Measurements from ENCODE around the gene WDR48. TPM values are rescaled to one million over a fixed set of nuclear protein-coding genes. Genes with fewer than 3 reads are reported as not detected.

The WDR48 gene
- total RNA-seq, 2 experiments from 2014 or later = 81.2 to 88.6 TPM

DNA sequence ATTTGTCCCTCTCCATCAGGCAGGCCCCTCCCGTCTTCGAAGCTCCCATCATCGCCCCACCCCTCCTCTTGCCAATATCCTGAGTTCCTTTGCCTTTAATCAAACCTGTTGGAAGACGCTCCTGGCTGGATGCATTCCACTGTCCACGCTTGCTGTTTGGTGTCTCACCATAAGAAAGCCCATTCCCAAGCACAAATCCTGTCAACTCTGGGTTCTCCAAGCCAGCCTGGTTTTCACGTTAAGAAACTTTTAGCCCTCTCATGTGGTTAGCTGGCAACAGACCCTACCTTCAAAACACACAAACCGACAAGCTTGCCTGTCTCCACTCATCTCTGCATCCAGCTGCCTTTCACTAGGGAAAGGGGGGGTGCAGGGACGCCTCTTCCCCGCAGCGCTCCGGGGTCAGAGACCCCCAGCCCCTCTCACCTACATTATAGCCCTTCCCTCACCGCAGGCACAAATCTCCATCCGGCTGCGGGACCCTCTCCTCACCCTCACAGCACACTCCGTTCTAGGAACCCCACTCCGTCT lies 54.5 kb downstream of the WDR48 start:
- H3K27ac Mint-ChIP-seq = peak overlapping the region; percentile 61
- Histone ChIP-seq H3K4me3 (ENCODE audit: low read length) (peak overlapping the region; percentile 96), H3K9me3 (ENCODE audit: control insufficient read depth in 1 of 2, insufficient read depth in 1 of 2, low read length in 2 of 2) (no peaks in the 10 kb centered on the region), H3K36me3 (ENCODE audit: insufficient read depth, low read length) (peaks cover 6% of the 10 kb centered on the region), H3K27ac (ENCODE audit: low read depth in 1 of 2, low read length in 2 of 2) (peak overlapping the region in 1 of 2 donors; percentile 56), H3K4me1 (ENCODE audit: insufficient read depth, low read length) (peaks cover 58% of the 10 kb centered on the region), H3K27me3 (ENCODE audit: control insufficient read depth in 1 of 2, insufficient read depth in 2 of 2, low read length in 2 of 2) (no peaks in the 10 kb centered on the region)
- ChIA-PET CTCF (interaction anchor here (1.1 to 4.8 kb wide), 2 partner anchors 182 to 185 kb away, joined by 5 to 24 read pairs; no protein-coding TSS in a partner anchor), POLR2A (interaction anchor here (0.8 to 1.4 kb wide), 3 partner anchors 67 to 182 kb away, joined by 3 read pairs; no protein-coding TSS in a partner anchor)
- intact Hi-C loops (cut with DNase I, micrococcal nuclease) = loop anchor here in 1 of 2 experiments (2.0 to 5.0 kb wide), 2 partner anchors 76 to 276 kb away; partner anchors contain the start of gene SLC25A38
- DNase-seq (no peak), ATAC-seq (ENCODE audit: poor library complexity) (no peak)
- H3K9me3 Mint-ChIP-seq = no peaks in the 10 kb centered on the region
- no peaks in the 10 kb centered on the region for H3K27me3 Mint-ChIP-seq
- TF ChIP-seq, protein P1, sequence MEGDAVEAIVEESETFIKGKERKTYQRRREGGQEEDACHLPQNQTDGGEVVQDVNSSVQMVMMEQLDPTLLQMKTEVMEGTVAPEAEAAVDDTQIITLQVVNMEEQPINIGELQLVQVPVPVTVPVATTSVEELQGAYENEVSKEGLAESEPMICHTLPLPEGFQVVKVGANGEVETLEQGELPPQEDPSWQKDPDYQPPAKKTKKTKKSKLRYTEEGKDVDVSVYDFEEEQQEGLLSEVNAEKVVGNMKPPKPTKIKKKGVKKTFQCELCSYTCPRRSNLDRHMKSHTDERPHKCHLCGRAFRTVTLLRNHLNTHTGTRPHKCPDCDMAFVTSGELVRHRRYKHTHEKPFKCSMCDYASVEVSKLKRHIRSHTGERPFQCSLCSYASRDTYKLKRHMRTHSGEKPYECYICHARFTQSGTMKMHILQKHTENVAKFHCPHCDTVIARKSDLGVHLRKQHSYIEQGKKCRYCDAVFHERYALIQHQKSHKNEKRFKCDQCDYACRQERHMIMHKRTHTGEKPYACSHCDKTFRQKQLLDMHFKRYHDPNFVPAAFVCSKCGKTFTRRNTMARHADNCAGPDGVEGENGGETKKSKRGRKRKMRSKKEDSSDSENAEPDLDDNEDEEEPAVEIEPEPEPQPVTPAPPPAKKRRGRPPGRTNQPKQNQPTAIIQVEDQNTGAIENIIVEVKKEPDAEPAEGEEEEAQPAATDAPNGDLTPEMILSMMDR (IDR thresholded peaks at IDR 0.05) = no peak
- H3K4me3 Mint-ChIP-seq = peak overlapping the region; percentile 83
- peaks cover 10% of the 10 kb centered on the region for H3K36me3 Mint-ChIP-seq (ENCODE audit: low read depth)
- peaks cover 60% of the 10 kb centered on the region for H3K4me1 Mint-ChIP-seq (ENCODE audit: low read depth)

DNA sequence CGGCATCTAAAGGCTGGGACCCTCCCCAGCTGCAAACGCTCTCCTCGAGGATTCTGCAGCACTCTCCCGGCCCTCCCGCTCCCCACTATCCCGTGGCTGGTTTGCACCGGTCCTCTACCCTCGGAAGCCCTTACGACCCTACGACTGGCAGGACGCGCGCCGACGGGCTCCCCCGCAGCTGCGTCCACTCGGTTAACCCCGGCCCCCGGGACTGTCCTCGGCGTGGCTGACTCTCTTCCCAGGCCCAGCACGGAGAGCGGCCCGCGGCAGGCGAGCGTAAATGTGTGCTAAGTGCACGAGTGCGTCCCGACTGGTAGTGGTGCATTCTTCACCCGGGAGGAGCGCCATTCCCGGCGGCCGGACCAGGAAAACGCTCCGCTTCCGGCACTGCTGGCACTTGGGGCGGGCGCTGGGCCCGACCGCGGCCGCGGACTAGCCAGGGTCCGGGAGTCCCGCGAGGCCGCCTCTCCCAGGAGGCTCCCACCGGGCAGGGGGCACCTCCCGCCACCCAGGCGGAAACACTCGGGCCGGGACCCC lies 55.1 kb downstream of the WDR48 start:
- Mint-ChIP-seq H3K9me3 (no peaks in the 10 kb centered on the region), H3K4me1 (ENCODE audit: low read depth) (peaks cover 57% of the 10 kb centered on the region), H3K4me3 (peak overlapping the region; percentile 83), H3K27ac (peak overlapping the region; percentile 61), H3K27me3 (no peaks in the 10 kb centered on the region), H3K36me3 (ENCODE audit: low read depth) (peaks cover 10% of the 10 kb centered on the region)
- peaks cover 6% of the 10 kb centered on the region for H3K36me3 ChIP-seq (ENCODE audit: insufficient read depth, low read length)
- ChIA-PET CTCF (interaction anchor here (1.1 to 4.8 kb wide), 2 partner anchors 181 kb away, joined by 4 to 24 read pairs; no protein-coding TSS in a partner anchor), POLR2A (interaction anchor here (1.4 to 2.2 kb wide), 2 partner anchors 40 to 181 kb away, joined by 3 to 10 read pairs; no protein-coding TSS in a partner anchor)
- TF ChIP-seq, protein P1 (IDR thresholded peaks at IDR 0.05) = no peak
- peaks cover 56% of the 10 kb centered on the region for H3K4me1 ChIP-seq (ENCODE audit: insufficient read depth, low read length)
- intact Hi-C loops (cut with DNase I, micrococcal nuclease) = loop anchor here in 1 of 2 experiments (2.0 to 5.0 kb wide), 2 partner anchors 76 to 275 kb away; partner anchors contain the start of gene SLC25A38
- peak in 1 of 14 experiments; percentile 40 for DNase-seq
- H3K27me3 ChIP-seq (ENCODE audit: control insufficient read depth in 1 of 2, insufficient read depth in 2 of 2, low read length in 2 of 2) = no peaks in the 10 kb centered on the region
- ATAC-seq (ENCODE audit: poor library complexity) = peak; percentile 2
- peak overlapping the region; percentile 96 for H3K4me3 ChIP-seq (ENCODE audit: low read length)
- H3K27ac ChIP-seq (ENCODE audit: low read depth in 1 of 2, low read length in 2 of 2) = peak overlapping the region in 1 of 2 donors; percentile 56
- H3K9me3 ChIP-seq (ENCODE audit: control insufficient read depth in 1 of 2, insufficient read depth in 1 of 2, low read length in 2 of 2) = no peaks in the 10 kb centered on the region

DNA sequence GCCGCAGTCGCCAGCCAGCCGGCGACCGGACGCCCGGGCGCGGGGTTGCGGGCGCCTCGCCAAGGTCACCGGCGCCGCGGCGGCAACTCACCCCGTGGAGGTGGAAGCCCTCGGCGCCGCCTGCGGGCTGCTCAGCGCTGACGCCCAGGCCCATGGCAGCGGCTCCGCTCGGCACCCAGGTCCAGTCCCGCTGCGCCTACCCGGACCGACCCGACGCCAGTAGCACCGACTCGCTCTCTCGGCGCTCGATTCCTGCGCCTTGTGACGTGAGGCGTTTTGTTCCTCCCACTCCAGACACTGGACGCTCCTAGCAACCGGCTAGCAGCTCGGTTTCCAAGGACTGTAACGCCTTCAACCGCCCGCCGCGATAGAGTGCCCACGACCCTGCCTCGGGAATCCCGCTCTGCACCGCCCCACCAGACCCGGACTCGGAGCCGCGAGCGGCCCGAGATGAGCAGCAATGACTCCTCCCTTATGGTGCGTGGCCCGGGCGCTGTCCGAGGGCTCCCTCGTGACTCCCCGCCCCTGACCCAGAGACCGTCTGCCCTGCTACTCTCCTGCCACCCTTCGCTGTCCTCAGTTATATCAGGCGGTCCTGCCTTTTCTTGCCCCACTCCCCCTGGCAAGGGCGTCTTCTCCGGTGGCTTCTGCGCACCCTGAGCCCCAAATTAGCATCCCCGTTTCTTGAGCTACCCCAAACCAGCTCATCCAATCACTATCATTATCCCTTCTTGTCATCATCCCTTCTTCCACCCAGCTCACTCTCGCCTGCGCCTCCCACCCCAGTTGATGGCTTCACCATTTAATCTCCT lies 55.8 kb downstream of the WDR48 start, which contains the start of the genes GORASP1 and TTC21A:
GORASP1 (minus strand) TSS at position 240 of the 812 bp plus-strand sequence; CDS start at position 154, 86 bp downstream.
TTC21A (plus strand) TSS at position 293 of the 812 bp plus-strand sequence; CDS start at position 451, 158 bp downstream.
- ChIA-PET CTCF (interaction anchor here (1.0 to 2.3 kb wide), 3 partner anchors 19 to 181 kb away, joined by 3 to 9 read pairs (median 4); no protein-coding TSS in a partner anchor), POLR2A (interaction anchor here (0.5 to 2.2 kb wide), 5 partner anchors 9 to 181 kb away, joined by 3 to 10 read pairs (median 4); no protein-coding TSS in a partner anchor)
- Histone ChIP-seq H3K27ac (ENCODE audit: low read depth in 1 of 2, low read length in 2 of 2) (peak within 1 kb of the TSS; percentile 56 to 57), H3K9me3 (ENCODE audit: control insufficient read depth in 1 of 2, insufficient read depth in 1 of 2, low read length in 2 of 2) (no peaks in the 10 kb centered on the region), H3K36me3 (ENCODE audit: insufficient read depth, low read length) (peaks cover 2% of the 10 kb centered on the region), H3K4me1 (ENCODE audit: insufficient read depth, low read length) (peaks cover 54% of the 10 kb centered on the region), H3K4me3 (ENCODE audit: low read length) (peak within 1 kb of the TSS; percentile 96), H3K27me3 (ENCODE audit: control insufficient read depth in 1 of 2, insufficient read depth in 2 of 2, low read length in 2 of 2) (no peaks in the 10 kb centered on the region)
- TF ChIP-seq, protein P1 (IDR thresholded peaks at IDR 0.05) = no peak
- DNase-seq = peak in 13 of 14 experiments; percentile 33 to 84 (median 62)
- intact Hi-C loops (cut with DNase I, micrococcal nuclease) = loop anchor here in 1 of 2 experiments (2.0 to 5.0 kb wide), 2 partner anchors 75 to 275 kb away; partner anchors contain the start of gene SLC25A38
- H3K27me3 Mint-ChIP-seq = no peaks in the 10 kb centered on the region
- H3K27ac Mint-ChIP-seq = peak within 1 kb of the TSS; percentile 81
- peaks cover 10% of the 10 kb centered on the region for H3K36me3 Mint-ChIP-seq (ENCODE audit: low read depth)
- H3K4me3 Mint-ChIP-seq = peak within 1 kb of the TSS; percentile 97
- ATAC-seq (ENCODE audit: poor library complexity) = peak; percentile 71
- peaks cover 50% of the 10 kb centered on the region for H3K4me1 Mint-ChIP-seq (ENCODE audit: low read depth)
- H3K9me3 Mint-ChIP-seq = no peaks in the 10 kb centered on the region

Data from CD4-positive, alpha-beta T cell (primary cell).